HG02571 (cell line): ENCODE data around the gene PLGLB2.
"Not testable (repeated sequence)": the region's sequence is repeated elsewhere in the genome, so short reads cannot be mapped to it uniquely, and the experiment has no call there.

Experiments used
- ATAC-seq: cut with Tn5 transposase; IDR thresholded peaks from one replicate; pipeline ENCODE4 v1.9.1; 2021; ENCODE audit warnings: mild to moderate bottlenecking, moderate library complexity; ENCODE audit not compliant: unreplicated experiment

Gene PLGLB2

GRCh38 chr2:87747791-87748190 is at the start of gene PLGLB2:
Gene PLGLB2 (plus strand): TSS chr2:87748087. CDS start chr2:87748154, 67 bp downstream.
- ATAC-seq: not testable (repeated sequence)

- not testable (repeated sequence) for ATAC-seq
Observed at GRCh38 chr2:87704572-87705323, 43.1 kb upstream of the PLGLB2 start.

GRCh38 chr2:87708368-87708767 is 39.5 kb upstream of the PLGLB2 start:
- not testable (repeated sequence) for ATAC-seq

DNA sequence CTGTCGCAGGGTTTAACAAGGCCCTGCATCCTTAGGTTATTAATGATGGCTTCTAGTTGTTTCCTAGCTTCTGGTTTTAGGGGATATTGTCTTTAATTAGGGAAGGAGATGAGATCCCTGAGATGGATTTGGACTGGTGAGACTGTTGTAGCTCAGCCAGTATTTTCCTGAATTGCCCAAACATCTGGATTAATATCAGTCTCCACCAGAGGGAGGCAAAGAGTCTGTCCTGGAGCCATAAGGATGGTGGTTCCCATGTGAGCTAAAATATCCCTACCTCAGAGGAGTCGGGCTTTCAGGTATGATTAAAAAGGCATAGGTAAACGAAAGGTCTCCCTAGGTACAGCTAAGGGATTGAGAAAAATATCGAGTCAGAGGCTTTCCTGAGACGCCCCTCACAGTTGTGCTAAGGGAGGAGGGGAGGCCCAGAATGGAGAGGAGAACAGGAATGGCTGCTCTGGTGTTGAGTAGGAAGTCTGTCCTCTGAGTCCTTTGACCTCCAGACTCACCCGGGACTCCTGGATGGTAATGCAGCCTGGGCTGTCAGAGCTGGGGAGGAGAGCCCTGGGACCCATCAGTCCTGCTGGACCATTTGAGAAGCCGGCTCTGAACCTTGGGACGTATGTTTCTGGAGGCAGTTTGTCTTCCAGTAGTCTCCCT is 19.8 kb upstream of the PLGLB2 start:
- not testable (repeated sequence) for ATAC-seq

GRCh38 chr2:87740928-87741327 is 7.0 kb upstream of the PLGLB2 start:
- ATAC-seq: not testable (repeated sequence)

GRCh38 chr2:87742393-87743108 is 5.3 kb upstream of the PLGLB2 start:
- ATAC-seq: not testable (repeated sequence)

DNA sequence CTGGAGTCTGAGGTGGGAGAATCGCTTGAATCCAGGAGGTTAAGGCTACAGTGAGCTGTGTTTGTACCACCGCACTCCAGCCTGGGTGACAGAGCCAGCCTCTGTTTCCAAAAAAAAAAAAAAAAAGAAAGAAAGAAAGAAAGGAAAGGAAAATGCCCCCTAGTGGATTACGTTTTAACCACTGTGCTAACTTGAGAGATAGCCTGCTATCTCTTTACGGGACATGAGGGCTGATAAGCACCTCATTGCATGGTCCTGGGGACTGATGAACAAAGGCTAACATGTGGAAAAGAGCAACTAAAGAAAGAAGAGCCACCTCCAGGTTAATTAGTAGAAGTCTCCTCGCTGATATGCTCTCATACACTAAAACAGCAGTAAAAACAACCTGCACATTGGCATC is 4.2 kb upstream of the PLGLB2 start:
- ATAC-seq: not testable (repeated sequence)

DNA sequence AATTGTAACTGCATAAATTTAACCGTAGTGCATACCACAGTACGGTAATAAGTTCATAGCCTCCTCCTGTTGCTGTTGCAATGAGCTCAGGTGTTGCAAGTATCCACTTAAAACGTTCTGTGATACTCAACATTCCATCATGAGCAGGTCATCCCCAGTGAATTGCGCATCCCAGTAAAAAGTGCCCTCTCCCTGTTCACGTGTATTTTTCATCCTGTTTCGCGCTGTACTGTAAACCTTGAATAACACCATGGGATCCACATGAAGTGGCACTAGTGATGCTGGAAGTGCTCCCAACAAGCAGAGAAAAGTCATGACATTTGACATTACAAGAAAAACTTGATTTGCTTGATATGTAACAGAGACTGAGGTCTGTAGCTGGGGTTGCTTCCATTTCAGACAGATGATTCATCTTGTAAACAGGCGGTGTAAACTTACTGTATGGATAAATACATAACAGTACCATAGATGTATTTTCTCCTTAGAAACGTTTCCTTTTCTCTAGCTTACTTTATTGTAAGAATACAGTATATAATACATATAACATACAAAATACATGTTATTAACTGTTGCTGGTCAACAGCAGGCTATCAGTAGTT is 2.4 kb upstream of the PLGLB2 start:
- not testable (repeated sequence) for ATAC-seq

- not testable (repeated sequence) for ATAC-seq
Observed at GRCh38 chr2:87748524-87748923, 637 bp downstream of the PLGLB2 start.

GRCh38 chr2:87750560-87750959 is 2.7 kb downstream of the PLGLB2 start:
- not testable (repeated sequence) for ATAC-seq

- ATAC-seq: not testable (repeated sequence)
Observed at GRCh38 chr2:87754759-87755158, 6.9 kb downstream of the PLGLB2 start.
